HEK293T (cell line): Measurements from ENCODE around the gene DUOX1.

Source experiments
- CTCF ChIA-PET: fragments of 350-600 bp; formaldehyde crosslinking; extraction: SDS; loops from one replicate; lab custom pipeline; 2021; ENCODE audit warnings: antibody characterized with exemption, inconsistent platforms; lab: Yijun Ruan, JAX
- POLR2A ChIA-PET: fragments of 350-600 bp; formaldehyde crosslinking; extraction: SDS; loops from one replicate; lab custom pipeline; 2020; ENCODE audit warnings: antibody characterized with exemption, inconsistent platforms; lab: Yijun Ruan, JAX
- DNase-seq: peaks from one replicate; pipeline ENCODE4 v3.0.0; 2012; ENCODE audit warnings: mixed read lengths; ENCODE audit errors: extremely low spot score
- ARNT ChIP-seq: fragments of 450-650 bp; IDR thresholded peaks from 2 replicates; pipeline ENCODE4 v1.6.1; 2017; ENCODE audit warnings: mild to moderate bottlenecking
- BHLHE40 ChIP-seq: fragments of 450-650 bp; IDR thresholded peaks from 2 replicates; pipeline ENCODE4 v1.6.1; 2016; ENCODE audit warnings: mild to moderate bottlenecking, moderate library complexity, borderline replicate concordance
- CTBP1 ChIP-seq: fragments of 450-650 bp; IDR thresholded peaks from 2 replicates; pipeline ENCODE4 v1.6.1; 2016; ENCODE audit warnings: borderline replicate concordance
- ELF4 ChIP-seq: fragments of 450-650 bp; IDR thresholded peaks from 2 replicates; pipeline ENCODE4 v1.6.1; 2017; ENCODE audit warnings: antibody characterized with exemption
- FOXA1 ChIP-seq: fragments of 450-650 bp; IDR thresholded peaks from 2 replicates; pipeline ENCODE4 v1.6.1; 2016; ENCODE audit warnings: mild to moderate bottlenecking
- FOXK2 ChIP-seq: fragments of 450-650 bp; IDR thresholded peaks from 2 replicates; pipeline ENCODE4 v1.6.1; 2016; ENCODE audit warnings: mild to moderate bottlenecking
- FOXM1 ChIP-seq: fragments of 450-650 bp; IDR thresholded peaks from 2 replicates; pipeline ENCODE4 v1.6.1; 2017; ENCODE audit warnings: mild to moderate bottlenecking, borderline replicate concordance
- HDGF ChIP-seq: fragments of 450-650 bp; IDR thresholded peaks from 2 replicates; pipeline ENCODE4 v1.6.1; 2017; ENCODE audit warnings: antibody characterized with exemption, borderline replicate concordance
- L3MBTL2 ChIP-seq: fragments of 450-650 bp; conservative IDR thresholded peaks from 2 replicates; pipeline ENCODE4 v1.6.1; 2016; ENCODE audit warnings: mild to moderate bottlenecking
- LEF1 ChIP-seq: fragments of 450-650 bp; IDR thresholded peaks from 2 replicates; pipeline ENCODE4 v1.6.1; 2017; ENCODE audit warnings: mild to moderate bottlenecking, borderline replicate concordance
- NFRKB ChIP-seq: fragments of 450-650 bp; IDR thresholded peaks from 2 replicates; pipeline ENCODE4 v1.6.1; 2016; ENCODE audit warnings: mild to moderate bottlenecking, moderate library complexity
- PKNOX1 ChIP-seq: fragments of 450-650 bp; IDR thresholded peaks from 2 replicates; pipeline ENCODE4 v1.6.1; 2016
- SP1 ChIP-seq: fragments of 450-650 bp; IDR thresholded peaks from 2 replicates; pipeline ENCODE4 v1.6.1; 2017
- SUZ12 ChIP-seq: fragments of 450-650 bp; IDR thresholded peaks from 2 replicates; pipeline ENCODE4 v1.6.1; 2016; ENCODE audit warnings: mild to moderate bottlenecking
- TARDBP ChIP-seq: fragments of 450-650 bp; IDR thresholded peaks from 2 replicates; pipeline ENCODE4 v1.6.1; 2016
- ZNF384 ChIP-seq: fragments of 450-650 bp; IDR thresholded peaks from 2 replicates; pipeline ENCODE4 v1.6.1; 2016

DUOX1 gene

DNA sequence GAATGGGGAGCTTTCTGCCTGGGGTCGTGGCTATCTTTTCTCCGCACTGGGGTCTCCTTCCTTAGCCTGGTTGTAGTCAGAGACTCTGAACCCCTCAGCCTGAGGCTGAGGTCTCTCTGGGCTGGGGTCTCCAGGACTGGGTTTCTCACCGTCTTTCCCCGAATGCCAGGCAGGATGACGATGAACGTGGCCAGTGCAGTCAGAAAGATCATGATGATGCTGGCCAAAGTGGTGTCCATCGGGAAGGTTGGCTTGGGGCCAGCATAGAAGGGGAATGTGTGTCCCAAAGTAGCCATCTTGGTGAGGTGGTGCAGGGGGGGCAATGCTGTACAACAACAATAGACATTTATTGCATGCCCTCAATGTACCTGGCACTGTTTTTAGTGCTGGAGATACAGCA lies 7.1 kb upstream of the DUOX1 start:
- TF ChIP-seq NFRKB (no peak), L3MBTL2 (no peak), LEF1 (no peak), ARNT (no peak), SUZ12 (no peak), TARDBP (no peak)
- ChIA-PET CTCF (no interaction called here), POLR2A (no interaction called here)
- no peak for DNase-seq

- no peak for DNase-seq
- ChIA-PET CTCF (no interaction called here), POLR2A (no interaction called here)
- TF ChIP-seq CTBP1 (no peak), SP1 (no peak), FOXK2 (no peak), LEF1 (no peak), PKNOX1 (no peak)
Measured at GRCh38 chr15:45123397-45123796, 6.4 kb upstream of the DUOX1 start.

DNA sequence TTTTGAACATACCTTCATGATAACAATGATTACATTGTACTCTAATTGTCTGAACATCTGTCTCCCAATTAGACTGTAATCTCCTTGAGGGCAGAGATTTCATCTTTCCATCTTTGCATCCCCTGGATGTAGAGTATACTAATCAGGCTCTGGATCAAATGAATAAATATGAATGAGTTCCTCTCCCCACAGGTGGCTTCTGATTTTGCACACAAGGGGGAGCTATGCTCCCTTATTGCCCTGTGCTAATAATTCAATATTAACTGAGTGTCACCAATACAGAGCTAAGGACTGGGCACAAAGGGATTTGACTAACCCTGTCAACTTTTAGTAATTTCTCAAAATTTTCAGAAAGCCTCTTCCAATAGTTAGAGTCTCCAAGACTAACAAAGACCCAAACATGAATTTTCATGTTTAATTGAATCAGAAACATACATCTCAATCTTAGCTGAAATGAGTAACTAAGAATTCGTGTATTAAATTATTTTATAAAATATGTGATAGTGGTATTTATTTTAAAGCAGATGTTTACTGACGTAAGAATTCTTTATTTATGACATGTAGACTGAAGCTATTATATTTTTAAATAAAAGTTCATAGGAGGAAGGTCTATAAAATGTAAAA lies 3.1 kb upstream of the DUOX1 start:
- ChIA-PET CTCF (interaction anchor here (0.7 to 1.1 kb wide), 4 partner anchors 8 to 37 kb away, joined by 3 to 8 read pairs (median 4); no protein-coding TSS in a partner anchor), POLR2A (interaction anchor here (1.6 kb wide), 1 partner anchor 153 kb away, joined by 4 read pairs; no protein-coding TSS in a partner anchor)
- peak; percentile 17 for DNase-seq
- TF ChIP-seq CTBP1 (no peak), PKNOX1 (peak; percentile 47; the same call in 1 of the 2 replicates)

DNA sequence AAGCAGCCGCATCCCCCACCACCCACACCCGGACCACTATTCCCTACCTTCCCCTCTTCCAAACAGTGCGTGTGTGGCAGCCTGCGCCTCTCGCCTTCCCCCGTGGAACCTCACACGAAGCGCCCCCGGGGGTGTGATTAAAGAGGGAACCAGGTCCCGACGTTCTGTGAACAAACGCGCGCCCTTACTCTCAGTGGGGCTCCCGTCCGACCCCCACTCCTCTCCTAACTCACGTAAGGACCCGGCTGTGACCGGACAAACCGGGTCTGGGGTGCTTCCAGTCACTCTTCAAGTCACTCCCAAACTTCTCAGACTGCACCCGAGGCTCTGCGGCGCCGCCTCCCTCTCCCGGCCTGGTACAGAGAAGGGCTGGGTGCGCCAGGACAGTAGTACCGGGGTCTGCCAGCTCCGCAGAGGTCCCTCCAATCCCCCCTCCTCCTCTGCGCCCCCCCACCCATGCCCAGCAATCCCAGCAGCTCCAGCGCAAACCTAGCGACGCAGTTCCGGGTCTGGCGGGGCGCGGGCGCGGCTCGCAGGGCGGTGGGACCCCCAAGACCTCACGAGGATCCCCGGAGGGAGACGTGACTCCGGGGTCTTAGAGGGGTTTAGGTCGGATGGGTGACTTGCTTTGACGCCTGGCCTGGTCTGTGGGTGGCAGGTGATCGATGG lies 689 bp upstream of the DUOX1 start:
- DNase-seq: no peak
- POLR2A ChIA-PET: no interaction called here
- TF ChIP-seq ZNF384: no peak
- no peak for TF ChIP-seq TARDBP
- TF ChIP-seq PKNOX1: no peak
- no peak for TF ChIP-seq FOXM1
- no peak for TF ChIP-seq BHLHE40
- no peak for TF ChIP-seq L3MBTL2
- no peak for TF ChIP-seq SP1
- no peak for TF ChIP-seq ARNT
- TF ChIP-seq NFRKB: no peak
- no peak for TF ChIP-seq LEF1
- TF ChIP-seq FOXK2: no peak
- no peak for TF ChIP-seq ELF4
- no peak for TF ChIP-seq HDGF
- no peak for TF ChIP-seq FOXA1
- CTCF ChIA-PET: no interaction called here

- TF ChIP-seq FOXK2: no peak
- TF ChIP-seq ZNF384: no peak
- no peak for TF ChIP-seq BHLHE40
- TF ChIP-seq ELF4: no peak
- TF ChIP-seq L3MBTL2: no peak
- no peak for TF ChIP-seq FOXM1
- no peak for TF ChIP-seq SUZ12
- no peak for TF ChIP-seq SP1
- TF ChIP-seq LEF1: no peak
- no peak for TF ChIP-seq NFRKB
- no peak for TF ChIP-seq HDGF
- no peak for TF ChIP-seq TARDBP
- no peak for TF ChIP-seq ARNT
- TF ChIP-seq CTBP1: no peak
- DNase-seq: no peak
- ChIA-PET CTCF (no interaction called here), POLR2A (no interaction called here)
Measured at GRCh38 chr15:45130291-45131000, 652 bp downstream of the DUOX1 start.

DNA sequence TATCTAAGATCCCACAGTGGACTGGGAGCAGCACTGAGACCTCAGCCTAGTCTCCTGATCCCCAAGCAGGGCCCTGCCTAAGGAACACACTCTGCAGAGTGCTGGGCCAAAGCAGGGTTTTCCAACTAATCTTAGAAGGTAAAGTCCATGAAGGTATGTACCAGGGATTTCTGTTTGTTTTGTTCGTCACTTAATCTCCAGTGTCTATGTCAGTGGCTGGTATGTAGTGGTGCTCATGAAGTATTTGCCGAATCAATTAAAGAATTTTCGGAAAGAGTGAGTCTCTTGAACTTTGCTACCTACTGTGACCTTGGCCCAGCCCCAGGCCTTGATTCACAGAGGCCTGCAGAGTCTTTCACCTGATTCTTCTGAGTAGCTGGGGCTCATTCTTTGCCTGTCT lies 1.7 kb downstream of the DUOX1 start:
- POLR2A ChIA-PET: no interaction called here
- CTCF ChIA-PET: no interaction called here
- TF ChIP-seq CTBP1 (no peak), SP1 (no peak), SUZ12 (no peak), TARDBP (no peak), ELF4 (no peak), PKNOX1 (no peak), ARNT (no peak), FOXM1 (no peak), BHLHE40 (no peak), FOXA1 (no peak), NFRKB (no peak), FOXK2 (no peak), HDGF (no peak), L3MBTL2 (no peak), ZNF384 (no peak), LEF1 (no peak)
- DNase-seq: no peak
